ENCODE results near the gene YEATS4.

The YEATS4 gene

GRCh38 chr12:69329669-69330428, 29.7 kb upstream of the YEATS4 start:
- no peak for TF ChIP-seq CTCF (IDR thresholded peaks at IDR 0.05; ENCODE audit: low read length, missing control alignments)
- no peak for DNase-seq (ENCODE audit: low read depth)
- no peak overlapping the region for H3K4me3 ChIP-seq (replicated peaks; ENCODE audit: low read depth, low read length)

- no peak for TF ChIP-seq CTCF (IDR thresholded peaks at IDR 0.05; ENCODE audit: low read length, missing control alignments)
- DNase-seq (ENCODE audit: low read depth) = no peak
These were observed 28.8 kb upstream of the YEATS4 start for GRCh38 chr12:69330475-69331473.

GRCh38 chr12:69331519-69331908, 28.0 kb upstream of the YEATS4 start:
- DNase-seq (ENCODE audit: low read depth) = no peak
- peak overlapping the region; percentile 45 for H3K4me3 ChIP-seq (replicated peaks; ENCODE audit: low read depth, low read length)
- TF ChIP-seq CTCF (IDR thresholded peaks at IDR 0.05; ENCODE audit: low read length, missing control alignments) = no peak

More at GRCh38 chr12:69330475-69331473, 28.8 kb upstream of the YEATS4 start:
- H3K4me3 ChIP-seq (replicated peaks; ENCODE audit: low read depth, low read length) = peak overlapping the region; percentile 45

GRCh38 chr12:69331909-69332684, 27.4 kb upstream of the YEATS4 start:
- DNase-seq (ENCODE audit: low read depth) = no peak
- TF ChIP-seq CTCF (IDR thresholded peaks at IDR 0.05; ENCODE audit: low read length, missing control alignments) = no peak
- H3K4me3 ChIP-seq (replicated peaks; ENCODE audit: low read depth, low read length) = no peak overlapping the region

GRCh38 chr12:69332815-69333358, 26.7 kb upstream of the YEATS4 start:
- no peak overlapping the region for H3K4me3 ChIP-seq (replicated peaks; ENCODE audit: low read depth, low read length)
- no peak for DNase-seq (ENCODE audit: low read depth)
- no peak for TF ChIP-seq CTCF (IDR thresholded peaks at IDR 0.05; ENCODE audit: low read length, missing control alignments)

- no peak for TF ChIP-seq CTCF (IDR thresholded peaks at IDR 0.05; ENCODE audit: low read length, missing control alignments)
- DNase-seq (ENCODE audit: low read depth) = no peak
- H3K4me3 ChIP-seq (replicated peaks; ENCODE audit: low read depth, low read length) = no peak overlapping the region
These were observed 25.4 kb upstream of the YEATS4 start for GRCh38 chr12:69334158-69334557.

Data from fibroblast of pulmonary artery (primary cell).